Superior temporal gyrus (tissue), 1 donor: ENCODE measurements around the gene CEP295NL.
"Not testable (repeated sequence)": the region's sequence is repeated elsewhere in the genome, so short reads cannot be mapped to it uniquely, and the experiment has no call there.

Source experiments
- DNase-seq: peaks from one replicate; pipeline ENCODE4 v3.0.0-alpha.2; 2016; ENCODE audit errors: extremely low spot score

CEP295NL gene

DNA sequence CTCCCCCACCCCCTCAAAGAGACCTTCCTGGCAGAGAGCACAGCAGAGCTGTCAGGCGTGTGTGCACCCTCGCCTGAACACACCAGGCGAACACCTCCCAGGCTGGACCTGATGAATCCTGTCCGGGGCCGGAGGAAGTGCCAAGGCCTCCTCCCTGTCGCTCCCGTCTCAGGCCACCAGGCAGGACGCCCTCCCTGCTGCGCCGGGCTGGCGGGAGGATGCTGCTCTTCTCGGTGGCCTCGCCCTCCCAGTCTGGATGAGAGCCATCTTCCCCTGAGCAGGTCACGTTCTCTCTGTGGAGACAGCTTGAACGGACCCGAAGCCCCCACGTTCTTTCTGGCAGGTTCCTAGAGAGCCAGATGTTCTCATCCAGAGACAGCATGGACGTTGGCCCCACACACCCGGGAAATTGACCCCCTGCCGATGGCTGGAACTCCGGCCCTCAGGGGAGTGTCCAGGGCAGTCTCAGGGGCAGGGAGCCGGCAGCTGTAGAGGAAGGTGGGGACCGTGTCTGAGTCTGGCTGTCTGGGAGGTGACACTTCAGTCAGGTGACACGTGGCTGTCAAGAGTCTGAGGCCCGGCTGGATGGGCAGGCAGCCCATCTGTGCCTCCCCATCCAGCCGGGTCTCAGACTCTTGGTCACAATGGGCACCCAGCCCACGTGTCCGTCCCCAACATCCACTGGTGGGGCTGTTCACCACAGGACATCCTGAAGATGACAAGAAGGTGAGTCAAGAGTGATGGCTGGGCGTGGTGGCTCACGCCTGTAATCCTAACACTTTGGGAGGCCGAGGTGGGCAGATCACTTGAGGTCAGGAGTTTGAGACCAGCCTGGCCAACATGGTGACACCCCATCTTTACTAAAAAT is 27.1 kb upstream of the CEP295NL start:
- no peak for DNase-seq

DNA sequence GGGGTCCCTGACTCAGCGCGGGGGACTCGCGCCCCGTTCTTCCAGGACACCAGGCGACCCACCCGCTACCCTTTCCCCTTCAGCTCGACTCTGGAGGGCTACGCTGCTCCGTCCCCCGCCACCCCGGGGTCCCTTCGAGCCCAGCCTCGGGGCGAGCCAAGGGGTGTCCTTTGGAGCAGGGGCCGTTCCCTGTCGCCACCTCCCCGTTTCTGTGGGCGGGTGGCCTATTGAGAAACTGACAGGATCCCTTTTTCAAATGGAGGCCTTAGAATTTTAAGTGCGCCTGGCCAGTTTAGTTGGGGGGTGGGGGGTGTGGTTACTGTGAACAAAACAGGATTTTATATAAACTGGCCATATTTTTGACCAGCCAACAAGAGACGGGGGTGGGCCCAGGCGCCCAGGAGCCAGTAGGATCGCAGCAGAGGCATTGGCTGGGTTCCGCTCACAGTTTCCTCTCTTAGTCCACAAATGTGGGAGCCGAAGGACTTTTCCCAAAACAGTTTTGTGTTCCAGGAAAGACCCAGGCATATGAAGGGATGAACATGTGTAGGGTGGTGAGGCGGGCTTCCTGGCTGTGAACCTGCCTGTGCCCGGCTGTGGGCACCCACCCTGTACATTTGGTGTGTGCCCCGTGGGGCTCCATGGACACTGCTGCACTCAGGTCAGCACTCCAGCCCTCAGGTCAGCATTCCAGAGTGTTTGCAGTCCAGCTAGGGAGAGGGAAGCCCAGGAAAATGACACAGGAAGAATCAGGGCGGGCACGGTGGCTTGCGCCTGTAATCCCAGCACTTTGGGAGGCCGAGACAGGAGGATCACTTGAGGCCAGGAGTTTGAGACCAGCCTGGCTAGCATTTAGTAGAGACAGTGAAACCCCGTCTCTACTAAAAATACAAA is 22.9 kb upstream of the CEP295NL start:
- peak; percentile 62 for DNase-seq

DNA sequence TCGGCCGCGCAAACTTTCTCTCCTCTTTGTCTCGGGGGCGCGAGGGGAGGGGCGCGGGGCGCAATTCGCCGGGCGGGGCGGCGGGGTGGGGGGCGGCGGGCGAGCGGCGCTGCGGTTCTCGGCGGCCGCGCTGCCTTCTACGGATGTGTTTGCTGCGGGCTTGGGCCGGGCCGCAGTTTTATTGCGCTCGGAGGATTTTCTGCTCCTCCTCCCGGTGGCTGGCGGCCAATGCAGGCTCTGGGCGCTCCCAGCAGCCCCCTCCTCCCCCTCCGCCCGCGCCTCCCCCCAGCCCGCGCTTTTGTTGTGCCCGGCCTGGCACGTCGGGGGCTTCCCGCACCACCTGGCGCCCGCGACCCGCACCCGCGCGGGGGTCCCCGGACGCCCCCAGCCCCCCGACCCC is 22.2 kb upstream of the CEP295NL start, which contains the start of gene TIMP2:
TSS of gene TIMP2 (minus strand) at position 154 of the 400 bp plus-strand sequence. CDS start 299 bp downstream, outside the sequence.
- peak; percentile 86 for DNase-seq

DNA sequence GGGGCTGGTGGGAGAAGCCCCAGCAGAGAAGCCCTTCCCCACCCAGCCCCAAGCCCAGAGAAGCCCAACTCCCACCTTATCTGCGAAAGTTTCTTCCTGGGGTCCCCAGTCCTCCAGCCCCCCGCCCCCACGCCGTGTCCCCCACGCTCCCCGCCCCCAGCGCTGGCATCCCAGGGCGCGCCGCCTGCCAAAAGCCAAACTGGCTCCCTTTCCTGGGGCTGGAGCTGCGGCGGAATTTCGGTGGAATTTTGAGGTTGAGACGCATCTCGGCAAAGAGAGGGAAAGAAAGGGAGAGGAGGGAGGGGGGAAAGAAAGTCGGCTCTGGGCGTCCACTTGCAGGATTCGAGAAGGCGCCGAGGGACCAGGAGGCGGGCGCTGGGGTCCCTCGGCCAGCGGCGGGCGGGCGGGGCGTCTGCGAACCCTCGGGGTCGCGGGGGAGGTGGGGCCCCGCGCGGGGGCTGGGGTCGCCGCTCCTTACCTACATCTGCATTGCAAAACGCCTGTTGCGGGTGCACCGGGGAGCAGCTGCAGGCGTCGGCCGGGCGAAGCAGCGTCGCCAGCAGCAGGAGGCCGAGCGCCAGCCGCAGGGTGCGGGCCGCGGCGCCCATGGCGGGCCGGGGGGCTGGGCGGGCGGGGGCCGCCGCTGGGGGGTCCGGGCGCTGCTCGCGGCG is 21.6 kb upstream of the CEP295NL start:
- no peak for DNase-seq

DNA sequence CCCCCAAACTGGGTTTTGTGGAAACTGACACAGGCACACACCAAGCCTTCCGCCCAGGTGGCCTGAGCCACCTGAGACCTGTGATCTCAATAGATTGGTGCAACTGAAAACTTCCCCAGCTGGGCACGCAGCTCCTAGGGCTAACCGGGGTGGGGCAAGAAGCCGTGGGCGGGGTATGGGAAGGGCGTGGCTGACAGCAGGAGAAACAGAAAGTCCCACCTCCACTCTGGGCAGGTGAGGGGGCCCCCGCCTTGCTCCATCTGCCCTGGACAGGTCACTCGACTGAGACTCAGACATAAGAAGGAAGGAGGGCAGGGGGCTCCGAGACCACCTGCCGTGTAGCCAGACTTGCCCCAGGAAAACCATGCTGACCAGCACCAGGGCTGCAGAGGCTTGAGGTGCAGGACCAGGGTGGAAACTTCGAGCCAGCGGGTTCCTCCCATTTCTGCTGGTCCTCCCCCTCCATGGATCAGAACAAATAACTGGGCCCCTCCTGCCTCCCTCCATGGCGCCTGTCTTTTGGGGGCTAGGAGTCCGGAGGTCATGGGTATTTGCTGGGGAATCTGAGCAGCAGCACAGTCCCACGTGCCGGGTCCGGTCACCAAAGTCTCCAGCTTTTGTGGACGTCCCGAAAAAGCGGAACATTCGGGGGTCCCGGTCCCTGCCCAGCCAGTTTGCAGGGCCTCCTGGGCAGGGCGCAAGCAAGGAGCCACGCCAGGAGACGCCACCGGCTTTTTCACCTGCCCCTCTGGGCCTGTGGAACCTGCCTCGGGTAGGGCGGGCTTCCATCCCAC is 20.9 kb upstream of the CEP295NL start:
- no peak for DNase-seq

DNA sequence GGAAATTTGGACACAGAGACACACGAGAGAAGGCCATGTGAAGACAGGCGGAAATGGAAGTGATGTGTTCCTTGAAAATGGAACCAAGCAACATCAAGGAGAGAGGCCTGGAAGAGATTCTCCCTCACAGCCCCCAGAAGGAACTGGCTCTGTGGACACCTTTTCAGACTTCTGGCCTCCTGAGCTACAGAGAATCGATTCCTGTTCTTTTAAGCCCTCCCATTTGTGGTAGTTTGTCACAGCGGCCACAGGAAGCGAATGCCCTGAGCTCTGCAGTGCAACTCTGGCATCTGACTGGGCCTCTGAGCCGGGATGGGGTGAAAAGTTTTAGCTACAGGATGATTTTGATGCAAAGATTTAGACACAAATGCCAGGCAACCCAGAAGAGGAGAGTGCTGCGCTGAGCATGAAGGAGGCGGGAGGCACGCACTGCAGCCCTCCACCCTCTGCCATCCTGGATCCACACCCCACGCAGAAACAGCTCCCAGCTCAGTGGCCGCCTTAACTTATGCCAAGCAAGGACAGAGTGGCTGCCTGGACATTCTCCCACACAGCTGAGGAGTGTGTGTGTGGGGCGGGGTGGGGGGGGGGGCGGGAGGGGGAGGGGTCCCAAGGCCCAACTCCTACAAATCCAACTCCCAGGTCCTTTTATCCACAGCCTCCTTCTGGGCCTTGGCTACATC is 20.0 kb upstream of the CEP295NL start:
- DNase-seq: peak; percentile 37

DNA sequence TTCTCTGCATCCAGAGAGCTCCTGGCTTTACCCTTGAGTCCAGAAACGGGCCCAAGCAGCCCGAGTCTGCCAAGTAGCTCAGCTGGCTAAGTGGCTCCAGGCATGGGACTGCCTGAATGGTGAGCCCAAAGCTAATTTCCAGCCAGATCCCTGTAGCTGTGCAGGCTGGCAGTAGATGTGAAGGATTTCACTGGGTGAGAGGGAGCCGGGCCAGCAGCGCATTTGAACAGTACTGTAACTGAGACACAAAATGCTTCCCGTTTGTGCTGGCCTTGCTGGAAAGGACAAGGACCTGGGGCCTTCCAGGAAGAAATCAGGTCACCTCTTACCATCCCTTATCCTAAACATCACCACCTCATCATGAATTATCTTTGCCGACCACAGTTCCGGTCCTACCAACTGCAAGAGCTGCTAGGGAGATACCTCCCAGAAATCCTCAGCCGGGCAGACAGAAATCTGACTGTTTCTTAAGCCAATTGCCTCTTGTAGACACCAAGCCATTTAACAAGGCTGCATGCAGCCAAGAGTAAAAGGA is 18.5 kb upstream of the CEP295NL start:
- DNase-seq: peak; percentile 75

DNA sequence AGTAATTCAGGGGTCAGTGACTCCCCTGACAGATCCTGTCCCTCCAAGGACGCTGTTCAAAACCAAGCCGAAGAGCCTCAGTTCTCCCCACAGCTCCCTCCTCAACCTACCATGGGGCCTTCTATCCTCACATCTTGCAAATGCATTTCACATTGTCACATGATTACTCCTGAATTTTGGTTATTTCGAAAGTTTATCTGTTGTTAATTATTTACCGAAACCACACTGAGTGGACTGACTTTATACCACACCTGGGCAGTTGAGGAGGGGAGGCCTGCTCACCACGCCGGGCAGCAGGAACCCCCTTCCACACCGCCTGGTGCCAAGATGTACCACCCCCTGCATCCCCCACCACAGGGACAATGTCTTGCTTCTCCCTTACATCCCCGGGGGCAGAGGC is 17.5 kb upstream of the CEP295NL start:
- no peak for DNase-seq

DNA sequence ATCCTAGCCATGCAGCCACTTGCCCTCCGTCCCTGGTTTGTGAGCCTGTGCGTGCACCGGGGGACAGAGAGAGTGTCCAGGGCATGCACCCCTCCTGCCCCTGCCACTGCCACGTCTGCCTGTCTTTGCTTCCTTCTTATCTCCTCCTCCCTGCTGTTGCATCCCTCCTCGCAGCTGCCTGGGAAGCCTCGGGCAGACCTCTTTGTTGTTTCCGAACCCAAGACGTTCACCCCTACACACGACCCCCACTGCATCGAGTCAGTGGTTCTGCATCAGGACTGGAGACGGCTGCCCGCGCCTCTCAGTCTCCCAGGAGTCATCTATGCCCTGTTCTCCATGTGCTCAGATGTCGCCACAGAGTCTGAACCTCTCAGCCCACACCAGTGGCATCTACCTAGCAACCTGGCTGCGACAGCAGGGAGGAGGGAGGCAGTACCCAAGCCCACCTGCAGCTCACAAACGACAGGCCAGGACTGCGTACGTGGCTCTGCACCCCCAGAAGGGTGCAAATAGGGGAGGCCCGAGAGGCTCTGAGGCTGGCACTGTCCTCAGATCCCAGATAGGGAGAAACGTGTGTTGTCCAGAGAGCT is 17.0 kb upstream of the CEP295NL start:
- no peak for DNase-seq

DNA sequence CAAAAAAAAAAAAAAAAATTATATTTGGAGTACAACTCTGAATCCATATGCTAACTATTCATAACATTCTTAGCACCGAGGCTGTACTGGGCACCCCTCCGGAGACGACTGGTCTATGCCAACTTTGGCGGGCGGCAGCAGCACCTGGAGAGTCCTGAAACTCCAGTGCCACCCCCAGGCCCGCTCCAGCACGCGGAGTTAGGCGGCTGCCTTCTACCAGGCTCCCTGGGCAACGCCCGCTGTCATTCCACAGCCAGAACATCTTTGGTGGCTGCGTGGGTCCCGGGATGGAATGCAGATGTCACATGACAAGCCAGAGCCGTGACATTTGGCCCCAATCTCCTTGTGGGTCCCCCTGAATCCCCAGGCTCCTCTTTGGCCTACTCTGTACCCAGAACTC is 16.0 kb upstream of the CEP295NL start:
- DNase-seq: no peak

DNA sequence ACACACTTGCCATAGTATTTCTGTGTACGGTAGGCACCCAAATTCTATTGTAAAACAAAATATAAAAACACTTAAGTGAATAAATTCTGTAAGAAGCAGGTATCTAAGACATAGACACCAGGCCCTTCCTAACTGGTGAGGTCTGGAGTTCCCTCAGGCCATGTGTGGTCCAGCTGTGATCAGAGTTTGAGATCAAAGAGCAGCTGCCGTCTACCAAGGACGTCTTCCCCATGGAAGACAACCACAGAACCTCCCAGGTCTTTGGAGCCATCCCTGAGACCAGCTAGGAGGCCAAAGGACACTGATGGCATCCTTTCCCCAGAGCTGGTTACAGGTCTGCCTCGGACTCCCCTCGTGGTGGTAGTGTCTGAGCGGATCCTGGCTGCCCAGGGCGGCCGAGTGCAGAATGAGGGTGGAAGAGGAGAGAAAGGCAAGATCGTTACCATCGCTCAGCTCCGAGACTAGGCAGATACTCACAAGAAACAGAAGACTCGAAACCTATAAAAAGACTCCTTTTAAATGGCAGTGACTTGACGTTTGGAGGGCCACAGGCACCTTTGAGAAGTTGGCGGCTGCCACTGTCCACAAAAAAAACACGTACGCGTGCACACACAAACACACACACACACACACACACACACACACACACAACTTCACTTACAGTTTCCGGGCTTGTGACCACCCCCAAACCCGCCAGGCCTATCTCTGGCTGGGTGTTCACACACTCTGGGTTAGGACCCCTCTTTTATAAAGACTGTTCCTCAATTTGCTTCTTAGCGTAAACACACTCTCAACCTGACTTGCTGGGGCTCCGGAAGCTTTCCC is 14.7 kb upstream of the CEP295NL start:
- no peak for DNase-seq

DNA sequence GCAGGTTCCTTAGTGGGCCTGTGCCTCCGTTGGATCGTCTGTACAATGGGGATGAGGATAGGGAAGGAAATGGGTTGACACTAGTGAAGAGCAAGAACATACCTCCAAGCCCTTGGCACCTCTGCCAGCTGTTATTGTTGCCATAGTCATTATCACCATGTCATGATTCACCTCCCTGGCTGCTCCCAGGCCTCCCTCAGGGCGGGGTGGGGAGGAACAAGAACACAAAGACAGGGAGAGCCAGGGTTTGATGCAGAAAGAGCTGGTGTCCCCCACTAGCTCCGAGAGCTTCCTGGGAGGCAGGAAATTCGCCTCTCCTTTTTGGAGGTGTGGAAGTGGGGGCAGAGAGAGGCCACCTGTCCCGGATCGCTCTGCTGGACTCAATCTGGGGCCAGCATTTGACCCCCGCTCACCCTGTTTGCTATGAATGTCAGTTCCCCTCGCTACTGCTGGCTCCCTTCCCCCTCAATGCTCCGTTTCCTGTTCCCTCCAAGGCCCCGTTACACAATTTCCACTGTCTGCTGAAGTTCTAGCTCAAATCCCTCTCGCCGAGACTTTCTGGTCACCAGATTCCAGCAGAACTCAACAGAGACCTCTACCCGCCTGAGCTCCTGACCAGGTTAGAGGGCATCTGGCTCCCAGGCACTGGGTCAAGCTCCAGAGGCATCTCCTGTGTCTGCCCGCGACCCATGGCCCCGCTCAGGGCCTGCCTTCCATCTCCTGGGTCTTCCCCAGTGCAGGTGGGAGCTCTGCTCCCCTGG is 13.1 kb upstream of the CEP295NL start:
- DNase-seq: no peak

DNA sequence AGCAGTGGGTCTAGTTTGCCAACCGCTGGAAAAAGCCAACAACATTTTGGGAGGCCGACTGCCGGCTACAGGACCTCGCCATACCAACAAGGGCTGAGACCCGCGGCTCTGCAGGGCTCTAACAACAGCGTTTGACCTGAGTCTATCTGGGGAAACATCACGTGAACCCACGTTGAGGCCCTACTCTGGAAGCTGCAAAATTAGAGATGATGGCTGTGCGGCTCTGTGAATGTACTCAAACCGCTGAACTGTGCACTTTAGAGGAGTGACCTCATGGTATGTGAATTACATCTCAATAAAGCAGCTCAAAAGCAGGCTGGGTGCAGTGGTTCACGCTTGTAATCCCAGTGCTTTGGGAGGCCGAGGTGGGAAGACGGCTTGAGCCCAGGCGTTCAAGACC is 10.1 kb upstream of the CEP295NL start:
- no peak for DNase-seq

DNA sequence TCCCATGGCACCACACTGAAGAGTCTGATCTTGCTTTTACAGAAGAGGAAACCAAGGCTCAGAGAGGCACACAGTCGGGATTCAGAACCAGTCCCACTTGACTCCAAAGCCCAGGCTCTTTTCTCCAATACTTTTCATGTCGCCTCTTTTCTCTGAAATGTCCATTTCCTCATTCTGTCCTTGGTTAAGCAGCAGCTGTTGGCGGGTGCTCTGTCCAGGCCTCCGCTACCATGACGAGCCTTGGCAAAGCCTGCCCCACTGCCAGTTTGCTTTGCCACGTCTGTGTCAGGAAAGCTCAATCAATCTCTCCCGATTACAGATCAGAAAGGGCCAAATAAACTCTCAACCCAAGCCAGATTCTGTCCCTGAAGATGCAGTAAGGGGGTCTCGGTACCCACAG is 9.1 kb upstream of the CEP295NL start:
- no peak for DNase-seq

DNA sequence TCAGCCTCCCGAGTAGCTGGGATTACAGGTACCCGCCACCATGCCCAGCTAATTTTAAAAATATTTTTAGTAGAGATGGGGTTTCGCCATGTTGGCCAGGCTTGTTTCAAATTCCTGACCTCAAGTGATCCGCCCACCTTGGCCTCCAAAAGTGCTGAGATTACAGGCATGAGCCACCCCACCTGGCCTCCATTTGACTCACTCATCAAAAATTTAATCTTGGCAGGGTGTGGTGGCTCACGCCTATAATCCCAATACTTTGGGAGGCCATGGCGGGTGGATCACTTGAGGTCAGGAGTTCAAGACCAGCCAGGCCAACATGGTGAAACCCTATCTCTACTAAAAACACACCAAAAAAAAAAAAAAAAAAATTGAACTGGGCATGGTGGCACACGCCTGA is 8.5 kb upstream of the CEP295NL start:
- DNase-seq: not testable (repeated sequence)

DNA sequence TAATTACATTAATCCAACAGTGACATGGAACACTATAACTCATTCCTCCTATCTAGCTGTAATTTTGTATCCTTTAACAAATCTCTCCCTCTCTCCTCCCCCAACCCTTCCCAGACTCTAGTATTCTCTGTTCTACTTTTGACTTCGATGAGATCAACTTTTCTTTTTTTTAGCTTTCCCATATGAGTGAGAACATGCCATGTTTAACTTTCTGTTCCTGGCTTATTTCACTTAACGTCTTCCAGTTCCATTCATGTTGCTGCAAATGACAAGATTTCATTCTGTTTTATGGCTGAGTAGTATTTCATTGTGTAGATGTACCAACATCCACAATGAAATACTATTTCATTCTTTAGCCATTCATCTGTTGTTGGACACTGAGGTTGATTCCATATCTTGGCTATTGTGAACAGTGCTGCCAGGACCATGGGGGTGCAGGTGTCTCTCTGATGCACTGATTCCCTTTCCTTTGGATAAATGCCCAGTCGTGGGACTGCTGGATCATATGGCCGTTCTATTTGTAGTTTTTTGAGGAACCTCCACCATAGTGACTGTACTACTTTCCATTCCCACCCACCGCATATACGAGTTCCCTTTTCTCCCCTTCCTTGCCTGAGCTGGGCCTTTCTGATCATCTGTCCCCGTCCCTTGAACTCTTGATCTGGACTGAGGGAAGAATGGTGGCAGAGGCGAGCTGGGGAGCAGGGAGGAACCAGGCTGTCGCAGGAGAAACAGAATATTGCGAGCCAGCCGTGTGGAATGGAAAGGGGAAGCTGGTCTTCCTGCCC is 7.7 kb upstream of the CEP295NL start:
- peak; percentile 40 for DNase-seq

DNA sequence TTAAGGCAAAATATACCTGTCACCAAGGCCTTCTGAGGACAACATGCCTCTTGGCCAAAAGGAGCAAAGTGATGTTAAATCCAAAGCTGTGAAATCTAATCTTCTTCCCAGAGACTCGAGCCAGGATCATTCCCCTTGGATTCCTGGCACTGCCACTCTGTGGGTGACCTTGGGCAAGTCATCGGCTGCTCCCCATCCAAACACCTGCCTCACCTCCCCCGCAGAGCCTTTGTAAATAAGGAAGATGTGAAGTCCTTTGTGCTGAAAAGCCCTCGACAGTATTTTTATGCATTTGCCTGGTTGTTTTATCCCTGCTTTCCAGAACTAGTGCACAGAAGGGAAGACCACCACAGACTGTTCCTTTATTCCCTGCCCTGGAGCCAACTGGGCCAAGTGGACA is 5.4 kb upstream of the CEP295NL start:
- DNase-seq: no peak

DNA sequence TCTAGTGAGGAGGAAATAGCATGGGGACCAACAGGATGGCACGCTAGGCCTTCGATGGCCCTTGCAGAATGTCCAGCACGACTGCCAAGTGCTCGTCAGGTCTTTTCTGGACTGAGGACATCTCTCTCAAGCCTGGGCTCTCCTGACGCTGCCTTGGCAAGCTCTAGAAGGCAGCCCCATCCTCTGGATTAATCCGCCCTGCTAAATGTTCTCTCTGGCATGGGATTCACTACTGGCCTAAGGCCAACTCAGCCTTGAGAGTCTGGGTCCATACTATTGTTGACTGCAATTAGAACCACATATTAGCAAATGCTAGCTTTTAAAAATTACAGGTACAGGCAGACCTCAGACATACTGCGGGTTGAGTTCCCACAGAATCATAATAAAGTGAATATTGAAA is 2.5 kb upstream of the CEP295NL start:
- no peak for DNase-seq
